Type B pancreatic cell (in vitro differentiated cells): ENCODE measurements around the gene STAG1. TPM values are rescaled to one million over a fixed set of nuclear protein-coding genes. Genes with fewer than 3 reads are reported as not detected.
A peak's percentile ranks its signal among the peaks of the same experiment; 100 is the strongest.
"Not testable (repeated sequence)": the region's sequence is repeated elsewhere in the genome, so short reads cannot be mapped to it uniquely, and the experiment has no call there.

Experiments
- DNase-seq: peaks from one replicate; pipeline ENCODE4 v3.0.0; 2021; ENCODE audit warnings: mixed read lengths; ENCODE audit not compliant: unreplicated experiment; ENCODE audit errors: extremely low spot score
- H3K27ac Mint-ChIP-seq: 2 replicates; pipeline ENCODE4 v1.8.0; 2021; ENCODE audit warnings: mild to moderate bottlenecking, mixed read lengths
- H3K27me3 Mint-ChIP-seq: 2 replicates; pipeline ENCODE4 v1.8.0; 2021; ENCODE audit warnings: mixed read lengths
- H3K36me3 Mint-ChIP-seq: 2 replicates; pipeline ENCODE4 v1.8.0; 2021; ENCODE audit warnings: mixed read lengths
- H3K4me1 Mint-ChIP-seq: one replicate; pipeline ENCODE4 v1.8.0; 2021; ENCODE audit warnings: mixed read lengths; ENCODE audit not compliant: unreplicated experiment
- H3K4me3 Mint-ChIP-seq: 2 replicates; pipeline ENCODE4 v1.8.0; 2021; ENCODE audit warnings: mild to moderate bottlenecking, mixed read lengths
- H3K9me3 Mint-ChIP-seq: 2 replicates; pipeline ENCODE4 v1.8.0; 2021; ENCODE audit warnings: mixed read lengths
- CTCF ChIP-seq: fragments of 200-600 bp; sonication (generic); conservative IDR thresholded peaks from 2 replicates; pipeline ENCODE4 v1.5.0; 2021; ENCODE audit warnings: antibody characterized with exemption, mild to moderate bottlenecking
- total RNA-seq: library from RNA; stranded (reverse); gene quantifications from 2 replicates; pipeline ENCODE4 v1.2.1, GENCODE V29; 2021; ENCODE audit warnings: low replicate concordance

The STAG1 gene
- total RNA-seq, 1 donor from 2014 or later, result 45.5 TPM

GRCh38 chr3:136741063-136741462 lies 11.1 kb downstream of the STAG1 start:
- Mint-ChIP-seq H3K27ac (no peak overlapping the region), H3K36me3 (peaks cover 17% of the 10 kb centered on the region), H3K4me1 (no peaks in the 10 kb centered on the region), H3K4me3 (no peak overlapping the region), H3K9me3 (no peaks in the 10 kb centered on the region), H3K27me3 (no peaks in the 10 kb centered on the region)
- no peak for DNase-seq
- TF ChIP-seq CTCF, result no peak

GRCh38 chr3:136740351-136740958 lies 11.7 kb downstream of the STAG1 start:
- peaks cover 17% of the 10 kb centered on the region for H3K36me3 Mint-ChIP-seq
- H3K27ac Mint-ChIP-seq, result no peak overlapping the region
- TF ChIP-seq CTCF, result no peak
- H3K4me3 Mint-ChIP-seq, result no peak overlapping the region
- H3K27me3 Mint-ChIP-seq, result no peaks in the 10 kb centered on the region
- H3K9me3 Mint-ChIP-seq, result no peaks in the 10 kb centered on the region
- no peaks in the 10 kb centered on the region for H3K4me1 Mint-ChIP-seq
- no peak for DNase-seq

- H3K27me3 Mint-ChIP-seq, H3K27ac Mint-ChIP-seq, H3K9me3 Mint-ChIP-seq, H3K4me3 Mint-ChIP-seq, DNase-seq: not testable (repeated sequence)
- peaks cover 12% of the 10 kb centered on the region for H3K4me1 Mint-ChIP-seq
- H3K36me3 Mint-ChIP-seq, result peaks cover 17% of the 10 kb centered on the region
Observed at GRCh38 chr3:136736950-136737349, 15.2 kb downstream of the STAG1 start.

- DNase-seq, result no peak
- TF ChIP-seq CTCF, result no peak
- Mint-ChIP-seq H3K4me1 (peaks cover 26% of the 10 kb centered on the region), H3K9me3 (no peaks in the 10 kb centered on the region), H3K36me3 (peaks cover 12% of the 10 kb centered on the region), H3K27ac (no peak overlapping the region), H3K4me3 (no peak overlapping the region), H3K27me3 (no peaks in the 10 kb centered on the region)
Observed at GRCh38 chr3:136735103-136735502, 17.1 kb downstream of the STAG1 start.

GRCh38 chr3:136734382-136735070 lies 17.7 kb downstream of the STAG1 start:
- Mint-ChIP-seq H3K27ac (peak overlapping the region; percentile 1), H3K27me3 (no peaks in the 10 kb centered on the region), H3K4me1 (peaks cover 26% of the 10 kb centered on the region), H3K4me3 (no peak overlapping the region), H3K36me3 (peaks cover 12% of the 10 kb centered on the region), H3K9me3 (no peaks in the 10 kb centered on the region)
- DNase-seq, result no peak
- no peak for TF ChIP-seq CTCF

GRCh38 chr3:136733317-136733833 lies 18.8 kb downstream of the STAG1 start:
- DNase-seq, result no peak
- Mint-ChIP-seq H3K36me3 (peaks cover 12% of the 10 kb centered on the region), H3K4me3 (no peak overlapping the region), H3K4me1 (peaks cover 26% of the 10 kb centered on the region), H3K27ac (no peak overlapping the region), H3K27me3 (no peaks in the 10 kb centered on the region), H3K9me3 (no peaks in the 10 kb centered on the region)
- no peak for TF ChIP-seq CTCF
